NB4 (cell line): ENCODE results near the gene RAE1.
"Not testable (repeated sequence)": the region's sequence is repeated elsewhere in the genome, so short reads cannot be mapped to it uniquely, and the experiment has no call there.

Experiments used
- DNase-seq: peaks from one replicate; pipeline ENCODE4 v3.0.0; 2010; ENCODE audit warnings: low read depth
- H3K4me3 ChIP-seq: one replicate; pipeline ENCODE4 v1.5.1; 2011; ENCODE audit warnings: mild to moderate bottlenecking, low read depth, low read length, moderate library complexity
- MYC ChIP-seq: IDR thresholded peaks from 2 replicates; pipeline ENCODE4 v1.6.1; 2011; ENCODE audit warnings: low read depth, low read length
- POLR2A ChIP-seq: IDR thresholded peaks from 2 replicates; pipeline ENCODE4 v1.6.1; 2011; ENCODE audit warnings: mild to moderate bottlenecking; ENCODE audit not compliant: insufficient read length; ENCODE audit errors: extremely low read depth
- TF ChIP-seq, protein P1 (sequence below): IDR thresholded peaks from 2 replicates; pipeline ENCODE4 v1.6.1; 2011; ENCODE audit warnings: low read depth, low read length
- TF ChIP-seq, protein P2 (sequence below): IDR thresholded peaks from one replicate; pipeline ENCODE4 v1.5.1; 2012; ENCODE audit warnings: low read depth, low read length

The RAE1 gene

DNA sequence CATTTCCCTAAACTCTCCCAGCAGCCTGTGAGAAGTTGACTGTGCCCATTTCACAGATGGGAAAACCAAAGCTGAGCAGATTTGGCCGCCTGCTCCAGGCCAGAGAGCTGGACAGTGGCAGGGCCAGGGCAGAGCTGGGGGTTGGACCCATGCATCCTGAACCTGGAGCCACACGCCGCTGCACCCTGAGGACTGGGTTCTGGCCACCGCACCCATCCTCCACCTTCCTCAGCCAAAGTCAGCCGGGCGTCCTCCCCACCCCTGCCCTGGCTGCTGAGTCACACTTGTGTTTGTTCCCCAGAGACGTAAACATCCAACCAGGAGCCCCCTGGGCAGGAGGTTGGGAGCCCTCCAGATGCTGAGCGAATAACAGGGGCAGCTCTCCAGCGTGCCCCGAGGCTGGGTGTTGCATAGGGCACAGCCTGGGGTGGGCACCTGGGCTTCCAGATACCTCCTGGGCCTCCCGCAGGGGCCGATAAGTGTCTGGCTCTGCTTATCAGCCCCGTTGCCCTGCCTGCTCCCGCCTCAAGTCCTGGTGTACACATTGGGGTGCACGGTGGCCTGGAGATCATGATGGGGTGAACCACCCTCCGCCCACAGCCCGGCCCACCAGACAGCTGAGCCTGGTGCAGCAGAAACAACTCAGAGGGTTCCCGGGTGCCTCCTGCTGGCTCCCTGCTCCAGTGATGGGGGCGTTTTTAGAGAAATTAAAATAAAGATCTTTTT, 64.0 kb downstream of the RAE1 start:
- peak; percentile 81 for DNase-seq
- no peak overlapping the region for H3K4me3 ChIP-seq
- TF ChIP-seq POLR2A = no peak
- TF ChIP-seq, protein P1, sequence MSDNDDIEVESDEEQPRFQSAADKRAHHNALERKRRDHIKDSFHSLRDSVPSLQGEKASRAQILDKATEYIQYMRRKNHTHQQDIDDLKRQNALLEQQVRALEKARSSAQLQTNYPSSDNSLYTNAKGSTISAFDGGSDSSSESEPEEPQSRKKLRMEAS = no peak
- no peak for TF ChIP-seq MYC
- TF ChIP-seq, protein P2, sequence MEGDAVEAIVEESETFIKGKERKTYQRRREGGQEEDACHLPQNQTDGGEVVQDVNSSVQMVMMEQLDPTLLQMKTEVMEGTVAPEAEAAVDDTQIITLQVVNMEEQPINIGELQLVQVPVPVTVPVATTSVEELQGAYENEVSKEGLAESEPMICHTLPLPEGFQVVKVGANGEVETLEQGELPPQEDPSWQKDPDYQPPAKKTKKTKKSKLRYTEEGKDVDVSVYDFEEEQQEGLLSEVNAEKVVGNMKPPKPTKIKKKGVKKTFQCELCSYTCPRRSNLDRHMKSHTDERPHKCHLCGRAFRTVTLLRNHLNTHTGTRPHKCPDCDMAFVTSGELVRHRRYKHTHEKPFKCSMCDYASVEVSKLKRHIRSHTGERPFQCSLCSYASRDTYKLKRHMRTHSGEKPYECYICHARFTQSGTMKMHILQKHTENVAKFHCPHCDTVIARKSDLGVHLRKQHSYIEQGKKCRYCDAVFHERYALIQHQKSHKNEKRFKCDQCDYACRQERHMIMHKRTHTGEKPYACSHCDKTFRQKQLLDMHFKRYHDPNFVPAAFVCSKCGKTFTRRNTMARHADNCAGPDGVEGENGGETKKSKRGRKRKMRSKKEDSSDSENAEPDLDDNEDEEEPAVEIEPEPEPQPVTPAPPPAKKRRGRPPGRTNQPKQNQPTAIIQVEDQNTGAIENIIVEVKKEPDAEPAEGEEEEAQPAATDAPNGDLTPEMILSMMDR = no peak

DNA sequence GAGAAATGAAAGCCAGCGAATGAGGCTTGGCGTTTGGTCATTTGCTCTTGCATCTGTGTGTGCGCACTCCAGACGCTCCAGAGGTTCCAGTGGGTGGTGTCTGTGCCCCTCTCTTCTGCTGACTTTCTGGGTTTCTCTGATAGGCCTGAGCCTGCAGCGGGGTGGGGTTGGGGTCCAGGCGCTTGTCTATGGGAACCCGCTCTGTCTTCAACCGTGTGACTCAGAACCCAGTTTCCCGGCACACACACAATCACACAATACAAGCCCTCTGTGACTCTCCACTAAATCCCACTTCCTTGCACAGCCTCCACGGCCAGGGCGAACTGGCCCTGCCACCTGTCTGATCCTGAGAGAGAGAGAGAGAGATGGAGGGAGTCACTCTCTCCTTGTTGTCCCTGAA, 64.7 kb downstream of the RAE1 start:
- DNase-seq = no peak
- no peak for TF ChIP-seq POLR2A
- TF ChIP-seq, protein P2 = no peak
- TF ChIP-seq, protein P1 = no peak
- TF ChIP-seq MYC = no peak
- H3K4me3 ChIP-seq = no peak overlapping the region

DNA sequence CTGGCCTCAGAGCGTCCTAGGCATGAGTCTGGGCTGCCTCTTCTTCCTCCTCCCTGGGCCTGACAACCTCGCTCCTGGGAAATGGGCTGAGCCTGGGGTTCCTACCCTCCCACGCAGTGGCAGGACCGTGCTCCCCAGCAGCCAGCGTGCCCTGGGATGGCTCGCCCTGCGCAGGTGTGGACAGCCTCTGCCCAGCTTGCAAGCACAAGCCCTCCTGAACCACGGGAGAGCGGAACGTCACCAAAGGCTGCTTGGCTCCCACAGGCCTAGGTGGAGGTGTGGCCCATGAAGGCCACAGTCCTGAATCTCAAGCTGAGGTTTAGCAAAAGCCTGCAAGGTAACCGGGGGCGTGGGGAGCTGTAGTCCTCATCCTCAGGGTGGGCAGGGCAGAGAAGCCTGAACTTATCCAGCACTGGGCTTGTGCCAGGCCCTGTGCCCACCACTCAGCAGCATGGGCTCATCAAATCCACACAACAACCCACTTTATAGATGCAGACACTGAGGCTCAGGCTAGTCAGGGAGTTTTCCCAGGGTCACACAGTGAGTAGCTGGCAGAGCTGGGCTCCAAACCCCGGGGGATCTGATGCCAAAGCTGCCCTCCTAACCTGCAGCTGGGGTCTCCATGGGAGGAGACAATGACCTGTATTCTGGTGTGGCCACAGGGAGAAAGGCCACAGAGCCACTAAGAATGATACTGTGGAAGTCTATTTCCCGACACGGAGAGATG, 65.4 kb downstream of the RAE1 start:
- H3K4me3 ChIP-seq = no peak overlapping the region
- no peak for TF ChIP-seq POLR2A
- TF ChIP-seq, protein P2 = no peak
- TF ChIP-seq MYC = no peak
- TF ChIP-seq, protein P1 = no peak
- no peak for DNase-seq

DNA sequence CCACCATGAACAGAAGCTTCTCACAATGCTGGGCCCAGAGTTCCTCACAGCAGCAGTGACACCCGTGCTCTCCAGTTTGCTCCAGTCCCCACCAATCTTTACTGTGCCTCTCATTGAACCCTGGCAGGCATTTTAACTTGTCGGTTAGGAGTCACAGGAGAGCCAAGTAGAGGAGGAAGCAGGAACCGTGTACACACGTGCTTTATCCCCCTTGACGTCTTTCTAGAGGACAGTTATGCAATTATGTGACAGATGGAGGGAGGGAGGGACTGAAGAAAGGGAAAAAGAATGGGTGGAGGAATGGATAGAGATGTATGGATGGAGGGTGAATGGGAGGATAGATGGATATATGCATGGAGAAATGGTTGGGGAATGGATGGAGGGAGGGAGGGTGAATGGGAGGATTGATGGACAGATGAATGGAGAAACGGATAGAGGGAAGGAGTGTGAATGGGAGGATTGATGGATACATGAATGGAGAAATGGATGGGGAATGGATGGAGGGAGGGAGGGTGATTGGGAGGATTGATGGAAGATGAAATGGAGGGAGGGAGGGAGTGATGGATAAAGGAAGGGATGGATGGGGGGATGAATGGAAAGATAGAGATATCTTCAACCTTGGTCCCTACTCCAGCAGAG, 66.1 kb downstream of the RAE1 start:
- peak; percentile 53 for DNase-seq
- no peak for TF ChIP-seq MYC
- TF ChIP-seq, protein P2 = no peak
- no peak for TF ChIP-seq POLR2A
- TF ChIP-seq, protein P1 = peak; percentile 83
- H3K4me3 ChIP-seq = no peak overlapping the region

DNA sequence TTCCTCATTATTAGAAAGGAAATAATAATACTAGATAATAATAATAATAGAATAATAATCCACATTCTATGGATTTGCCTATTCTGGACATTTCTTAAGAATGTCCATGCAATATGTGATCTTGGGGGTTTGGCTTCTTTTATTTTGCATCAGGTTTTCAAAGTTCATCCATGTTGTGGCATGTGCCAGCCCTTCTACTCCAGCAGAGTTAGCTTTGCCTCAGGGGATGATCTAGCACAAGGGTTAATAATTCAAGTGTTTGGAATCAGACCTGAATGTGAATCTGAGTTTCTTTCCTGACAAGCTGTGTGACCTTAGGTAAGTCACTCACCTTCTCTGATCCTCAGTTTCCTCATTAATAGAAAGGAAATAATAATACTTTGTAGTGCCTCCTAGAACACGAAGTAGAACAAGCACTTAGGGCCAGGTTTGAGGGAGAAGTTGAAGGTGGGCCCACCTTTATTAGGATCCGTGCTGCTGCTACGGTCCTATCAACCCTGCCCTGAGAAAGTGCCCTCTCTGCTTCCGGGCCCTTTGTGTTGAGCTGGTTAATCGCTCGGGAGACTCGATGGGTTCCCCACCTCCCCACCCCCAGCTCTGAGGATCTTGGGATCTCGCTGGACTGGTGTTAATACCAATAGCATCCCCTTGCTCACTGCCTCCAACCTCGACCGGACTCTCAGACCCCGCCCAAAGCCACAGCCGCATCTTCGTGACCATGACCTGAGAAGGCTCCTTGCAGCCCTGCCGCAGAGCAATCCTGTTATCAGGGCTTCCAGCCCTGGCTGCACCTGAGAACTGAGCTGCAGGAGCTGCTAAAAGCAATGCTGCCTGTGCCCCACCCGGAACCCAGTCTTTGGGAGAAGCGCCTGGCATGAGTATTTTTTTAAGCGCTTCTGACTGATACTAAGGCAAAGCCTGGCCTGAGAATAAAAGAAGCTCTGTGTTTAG, 67.0 kb downstream of the RAE1 start:
- TF ChIP-seq POLR2A (no peak), MYC (no peak)
- TF ChIP-seq, protein P2 = no peak
- TF ChIP-seq, protein P1 = no peak
- no peak overlapping the region for H3K4me3 ChIP-seq
- no peak for DNase-seq

DNA sequence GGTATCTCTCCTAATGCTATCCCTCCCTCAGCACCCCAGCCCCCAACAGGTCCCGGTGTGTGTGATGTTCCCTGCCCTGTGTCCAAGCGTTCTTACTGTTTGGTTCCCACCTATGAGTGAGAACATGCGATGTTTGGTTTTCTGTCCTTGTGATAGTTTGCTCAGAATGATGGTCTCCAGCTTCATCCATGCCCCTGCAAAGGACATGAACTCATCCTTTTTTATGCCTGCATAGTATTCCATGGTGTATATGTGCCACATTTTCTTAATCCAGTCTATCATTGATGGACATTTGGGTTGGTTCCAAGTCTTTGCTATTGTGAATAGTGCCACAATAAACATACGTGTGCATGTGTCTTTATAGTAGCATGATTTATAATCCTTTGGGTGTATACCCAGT, 68.4 kb downstream of the RAE1 start:
- H3K4me3 ChIP-seq, DNase-seq: not testable (repeated sequence)
